Psoas muscle (tissue), 8 donors: ENCODE data around the gene SLC25A20. TPM values are rescaled to one million over a fixed set of nuclear protein-coding genes. Genes with fewer than 3 reads are reported as not detected.
A peak's percentile ranks its signal among the peaks of the same experiment; 100 is the strongest.

Experiments
- ATAC-seq, 4 donors: fragments of 200-7000 bp; cut with Tn5 transposase; one replicate each; pipeline ENCODE4 v1.9.1; 2020; ENCODE audit warnings: moderate library complexity in 3 of 4, mild to moderate bottlenecking in 2 of 4
- DNase-seq, 2 donors: peaks; one replicate each; pipeline ENCODE4 v3.0.0-alpha.2; 2020
- H3K27ac ChIP-seq: fragments of 200-600 bp; one replicate; pipeline ENCODE4 v1.8.0; 2022
- H3K27me3 ChIP-seq, 3 donors: fragments of 200-600 bp in 1 of 3; one replicate each; pipeline versions ENCODE4 v1.6.1 to v1.8.0; 2013 to 2022; ENCODE audit warnings: low read length in 2 of 3, mild to moderate bottlenecking in 2 of 3, moderate library complexity in 1 of 3; ENCODE audit not compliant: insufficient read depth in 3 of 3
- H3K36me3 ChIP-seq, 2 donors: fragments of 200-600 bp in 1 of 2; one replicate each; pipeline versions ENCODE4 v1.6.1 to v1.8.0; 2013 to 2022; ENCODE audit warnings: low read depth in 1 of 2, mild to moderate bottlenecking in 1 of 2, moderate library complexity in 1 of 2; ENCODE audit not compliant: insufficient read depth in 1 of 2
- H3K4me1 ChIP-seq: fragments of 200-600 bp; one replicate; pipeline ENCODE4 v1.8.0; 2022
- H3K4me3 ChIP-seq: fragments of 200-600 bp; one replicate; pipeline ENCODE4 v1.8.0; 2022; ENCODE audit warnings: mild to moderate bottlenecking
- H3K9me3 ChIP-seq: fragments of 200-600 bp; one replicate; pipeline ENCODE4 v1.8.0; 2022
- WGBS, 3 donors: extraction: QIAGEN DNeasy Blood & Tissue Kit; methylation state at CpG; one replicate each; pipeline versions ENCODE4 v1.1.6 to v1.1.7; 2013; 5-methylcytosine and 5-hydroxymethylcytosine counted together
- intact Hi-C, 2 donors: fragments of 100-400 bp; cut with DNase I; formaldehyde crosslinking; loops; one replicate each; pipeline versions ENCODE4 v1.11.0 to v1.14.2; 2022
- polyA plus RNA-seq, 3 donors: library from polyadenylated mRNA; stranded (reverse); fragments of 200-250 nt; gene quantifications; one replicate each; pipeline ENCODE4 v1.2.3, GENCODE V29; 2013
- total RNA-seq, 4 donors: library from RNA; stranded (reverse); fragmentation: NEBNext Ultra II Directional in 2 of 4; extraction: Animal tissue kit (Norgen Biotek cat#: 25700) in 2 of 4; gene quantifications; one replicate each; pipeline versions ENCODE4 v1.2.1 to v1.2.4, GENCODE V29; 2021 to 2023
- TF ChIP-seq, protein P1 (sequence below): fragments of 200-600 bp; IDR thresholded peaks from one replicate; pipeline ENCODE4 v1.8.0; 2022; ENCODE audit warnings: antibody characterized with exemption
- donor health status: healthy with polysubstance abuse.
- donor health status: DM: no; HTN: no; CAD: no; lungs with moderate emphysema.
- donor health status: Bipolar disorder and iron deficiency.
- donor health status: healthy.
- donor health status: DM: yes; HTN: yes; CAD: no.
- donor health status: DM: no; HTN: no; CAD: no.
- donor health status: DM: no; HTN: no; CAD: no.
- donor health status: DM: yes; HTN: yes; CAD: no.

The SLC25A20 gene
- total and polyA plus RNA-seq, 7 donors = 31.3 to 94.8 (median 48.5) TPM

DNA sequence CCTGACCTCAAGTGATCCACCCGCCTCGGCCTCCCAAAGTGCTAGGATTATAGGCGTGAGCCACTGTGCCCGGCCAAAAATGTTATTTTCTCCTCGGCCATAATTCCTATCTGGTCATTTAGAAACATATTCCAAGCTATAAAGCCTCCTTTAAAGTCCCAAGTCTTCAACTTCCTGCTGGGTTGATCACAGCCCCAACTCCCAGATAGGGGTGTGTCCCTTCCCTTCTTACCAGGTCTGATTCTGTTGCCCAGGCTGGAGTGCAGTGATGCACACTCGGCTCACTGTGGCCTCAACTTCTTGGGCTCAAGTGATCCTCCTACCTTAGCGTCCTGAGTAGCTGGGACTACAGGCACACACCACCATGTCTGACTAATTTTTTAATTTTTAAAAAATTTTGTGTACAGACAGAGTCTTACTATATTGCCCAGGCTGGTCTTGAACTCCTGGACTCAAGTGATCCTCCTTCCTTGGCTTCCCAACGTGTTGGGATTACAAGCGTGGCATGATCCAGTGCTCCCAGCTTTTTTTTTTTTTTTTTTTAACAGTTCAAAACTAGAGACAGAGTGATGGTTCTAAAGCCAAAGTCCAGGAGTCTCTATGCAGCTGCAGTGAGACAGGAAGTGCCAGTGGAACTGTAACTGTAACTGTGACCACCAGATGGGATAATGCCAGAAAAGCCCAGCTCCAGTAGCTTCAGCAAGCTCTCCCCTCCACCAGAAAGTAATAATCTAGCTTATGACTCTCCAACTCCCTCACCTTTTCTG is 42.8 kb downstream of the SLC25A20 start:
- DNase-seq (peak in 1 of 2 donors; percentile 14), ATAC-seq (no peak)
- 66 to 71% (median 69%) methylated on average over 9 of the region's 9 CpGs for WGBS, 3 donors
- intact Hi-C loops = loop anchor here in 1 of 2 donors (5.0 kb wide), 1 partner anchor 61 kb away; the partner anchor contains the start of gene ARIH2
- H3K4me3 ChIP-seq = no peak overlapping the region
- TF ChIP-seq, protein P1, sequence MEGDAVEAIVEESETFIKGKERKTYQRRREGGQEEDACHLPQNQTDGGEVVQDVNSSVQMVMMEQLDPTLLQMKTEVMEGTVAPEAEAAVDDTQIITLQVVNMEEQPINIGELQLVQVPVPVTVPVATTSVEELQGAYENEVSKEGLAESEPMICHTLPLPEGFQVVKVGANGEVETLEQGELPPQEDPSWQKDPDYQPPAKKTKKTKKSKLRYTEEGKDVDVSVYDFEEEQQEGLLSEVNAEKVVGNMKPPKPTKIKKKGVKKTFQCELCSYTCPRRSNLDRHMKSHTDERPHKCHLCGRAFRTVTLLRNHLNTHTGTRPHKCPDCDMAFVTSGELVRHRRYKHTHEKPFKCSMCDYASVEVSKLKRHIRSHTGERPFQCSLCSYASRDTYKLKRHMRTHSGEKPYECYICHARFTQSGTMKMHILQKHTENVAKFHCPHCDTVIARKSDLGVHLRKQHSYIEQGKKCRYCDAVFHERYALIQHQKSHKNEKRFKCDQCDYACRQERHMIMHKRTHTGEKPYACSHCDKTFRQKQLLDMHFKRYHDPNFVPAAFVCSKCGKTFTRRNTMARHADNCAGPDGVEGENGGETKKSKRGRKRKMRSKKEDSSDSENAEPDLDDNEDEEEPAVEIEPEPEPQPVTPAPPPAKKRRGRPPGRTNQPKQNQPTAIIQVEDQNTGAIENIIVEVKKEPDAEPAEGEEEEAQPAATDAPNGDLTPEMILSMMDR = no peak
- peaks cover 0 to 32% of the 10 kb centered on the region in 2 donors for H3K36me3 ChIP-seq
- H3K9me3 ChIP-seq = no peaks in the 10 kb centered on the region
- H3K27me3 ChIP-seq = no peaks in the 10 kb centered on the region
- H3K4me1 ChIP-seq = peaks cover 45% of the 10 kb centered on the region
- H3K27ac ChIP-seq = peak overlapping the region; percentile 30

DNA sequence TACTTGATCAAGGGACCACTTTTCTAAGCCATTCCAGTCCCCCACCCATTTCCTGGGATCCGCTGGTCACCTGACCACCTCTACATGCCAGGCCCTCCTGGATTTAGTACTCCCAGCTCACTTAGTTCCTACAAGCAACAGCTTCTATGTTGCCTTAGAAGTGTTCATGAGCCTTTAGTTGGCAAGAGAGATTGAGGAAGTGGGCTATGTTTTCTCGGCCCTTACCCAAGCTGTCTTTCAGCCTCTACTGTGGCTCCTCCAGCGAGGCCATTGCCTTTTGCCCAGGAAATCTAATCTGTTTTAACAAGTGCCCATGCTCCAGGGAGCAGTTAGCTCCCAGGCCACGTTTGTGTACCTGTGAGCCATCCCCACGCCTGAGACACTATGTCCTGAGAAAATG is 46.5 kb downstream of the SLC25A20 start:
- H3K27me3 ChIP-seq = no peaks in the 10 kb centered on the region
- H3K4me1 ChIP-seq = peaks cover 19% of the 10 kb centered on the region
- intact Hi-C loops = no loop called here

DNA sequence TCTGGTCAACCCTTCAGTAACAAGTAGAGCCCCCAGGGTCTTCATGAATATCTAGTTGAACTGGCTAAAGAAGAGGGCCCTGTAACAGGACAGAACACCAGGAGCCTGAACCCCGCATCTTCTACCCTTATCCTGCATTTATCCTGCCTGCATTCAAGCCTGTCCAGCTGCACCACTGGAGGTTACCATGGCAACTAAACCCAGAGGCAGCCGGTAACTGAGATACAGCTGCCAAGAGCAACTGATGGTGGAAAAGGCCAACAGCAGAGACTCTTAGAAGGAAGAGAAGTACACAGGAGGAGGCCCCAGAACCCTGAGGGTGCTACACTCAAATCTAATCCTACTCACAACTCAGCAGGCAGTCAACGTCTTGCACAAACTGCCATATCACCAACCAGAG is 47.3 kb downstream of the SLC25A20 start:
- H3K27ac ChIP-seq = no peak overlapping the region
- H3K27me3 ChIP-seq = no peaks in the 10 kb centered on the region
- DNase-seq = peak in 1 of 2 donors; percentile 1
- H3K4me3 ChIP-seq = no peak overlapping the region
- no peak for ATAC-seq
- H3K9me3 ChIP-seq = no peaks in the 10 kb centered on the region
- TF ChIP-seq, protein P1 = no peak
- peaks cover 0 to 11% of the 10 kb centered on the region in 2 donors for H3K36me3 ChIP-seq
- H3K4me1 ChIP-seq = peaks cover 13% of the 10 kb centered on the region
- 41 to 51% (median 51%) methylated on average over 3 of the region's 3 CpGs for WGBS, 3 donors
- intact Hi-C loops = no loop called here

More for the DNA sequence above, 46.5 kb downstream of the SLC25A20 start:
- 70 to 91% (median 84%) methylated on average over 5 of the region's 5 CpGs for WGBS, 3 donors
- Histone ChIP-seq H3K27ac (no peak overlapping the region), H3K36me3 (peaks cover 0 to 18% of the 10 kb centered on the region in 2 donors), H3K4me3 (no peak overlapping the region), H3K9me3 (no peaks in the 10 kb centered on the region)
- ATAC-seq (no peak), DNase-seq (peak in 1 of 2 donors; percentile 5)
- TF ChIP-seq, protein P1 = no peak

DNA sequence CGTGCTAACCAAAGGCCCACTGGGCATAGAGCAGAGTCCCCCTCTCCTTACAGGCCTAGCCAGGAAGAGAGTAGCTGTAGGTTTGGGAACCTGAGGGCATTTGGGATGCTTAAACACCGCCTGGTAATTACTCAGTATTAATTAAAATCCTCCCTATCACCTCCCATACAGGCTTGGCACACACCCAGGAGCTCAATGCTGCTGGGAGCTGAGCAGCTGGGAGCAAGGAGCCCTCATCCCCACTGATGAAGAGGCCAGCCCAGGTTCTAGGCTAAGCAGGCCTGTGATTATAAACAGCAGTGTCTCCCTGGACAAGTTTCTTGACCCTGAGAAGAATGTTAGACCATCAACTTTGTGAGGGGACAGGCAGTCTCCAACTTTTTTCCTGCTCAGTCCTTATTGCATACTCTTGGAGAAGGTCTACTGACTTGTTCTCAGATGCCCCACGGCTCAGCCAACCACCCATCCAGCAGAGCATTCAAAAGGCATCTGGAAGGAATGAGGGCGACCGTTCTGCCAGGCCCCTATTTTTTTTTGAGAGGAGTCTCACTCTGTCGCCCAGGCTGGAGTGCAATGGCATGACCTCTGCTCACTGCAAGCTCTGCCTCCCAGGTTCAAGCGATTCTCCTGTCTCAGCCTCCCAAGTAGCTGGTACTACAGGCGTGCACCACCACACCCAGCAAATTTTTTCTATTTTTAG is 49.7 kb downstream of the SLC25A20 start:
- intact Hi-C loops = loop anchor here in 1 of 2 donors (5.0 kb wide), 2 partner anchors 48 to 52 kb away; partner anchors contain the start of gene SLC25A20
- WGBS, 3 donors = 89 to 91% (median 90%) methylated on average over 8 of the region's 8 CpGs

More for the DNA sequence above, 49.7 kb downstream of the SLC25A20 start:
- peaks cover 19% of the 10 kb centered on the region for H3K4me1 ChIP-seq
- no peaks in the 10 kb centered on the region for H3K36me3 ChIP-seq
- DNase-seq (no peak), ATAC-seq (no peak)
- no peaks in the 10 kb centered on the region for H3K27me3 ChIP-seq
- peak overlapping the region; percentile 99 for H3K27ac ChIP-seq
- no peaks in the 10 kb centered on the region for H3K9me3 ChIP-seq
- H3K4me3 ChIP-seq = no peak overlapping the region
- TF ChIP-seq, protein P1 = no peak
